Tibial nerve (tissue), 4 donors: ENCODE measurements around the gene LRRC8D.

Source experiments
- EP300 ChIP-seq, 2 donors: sonication (generic); formaldehyde crosslinking; IDR thresholded peaks; one replicate each; pipeline ENCODE4 v1.6.1; 2017; ENCODE audit warnings: antibody characterized with exemption in 2 of 2, mild to moderate bottlenecking in 1 of 2
- POLR2A ChIP-seq, 2 donors: fragments of 450-650 bp; IDR thresholded peaks; one replicate each; pipeline ENCODE4 v1.6.1; 2017; ENCODE audit warnings: antibody characterized with exemption in 2 of 2, mild to moderate bottlenecking in 2 of 2, moderate library complexity in 2 of 2
- TF ChIP-seq, protein P1 (sequence below), 5 experiments: fragments of 200-600 bp in 3 of 5; fragments of 450-650 bp in 2 of 5; sonication (generic) in 3 of 5; IDR thresholded peaks; one replicate each; pipeline ENCODE4 v1.5.1; 2016 to 2019; ENCODE audit warnings: antibody characterized with exemption in 5 of 5, mild to moderate bottlenecking in 3 of 5, moderate library complexity in 2 of 5

DNA sequence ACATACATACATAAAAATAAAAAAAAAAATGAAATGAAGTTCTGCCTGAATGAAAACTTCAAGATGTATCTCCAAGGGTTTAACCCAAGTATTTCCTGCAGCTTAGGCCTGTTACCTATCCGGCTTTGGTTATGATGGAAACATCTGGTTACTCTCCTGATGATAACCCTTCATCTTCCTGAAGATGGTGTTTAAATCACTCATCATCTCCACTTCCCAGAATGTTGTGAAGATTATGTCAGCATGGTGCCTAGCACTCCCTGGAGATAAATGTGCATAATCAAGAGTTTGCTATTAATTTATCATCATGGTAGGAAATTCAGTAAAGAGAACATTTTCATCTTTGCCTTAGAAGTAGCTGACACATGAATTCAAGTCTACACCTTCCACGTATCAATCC is 121.2 kb downstream of the LRRC8D start:
- TF ChIP-seq, protein P1, sequence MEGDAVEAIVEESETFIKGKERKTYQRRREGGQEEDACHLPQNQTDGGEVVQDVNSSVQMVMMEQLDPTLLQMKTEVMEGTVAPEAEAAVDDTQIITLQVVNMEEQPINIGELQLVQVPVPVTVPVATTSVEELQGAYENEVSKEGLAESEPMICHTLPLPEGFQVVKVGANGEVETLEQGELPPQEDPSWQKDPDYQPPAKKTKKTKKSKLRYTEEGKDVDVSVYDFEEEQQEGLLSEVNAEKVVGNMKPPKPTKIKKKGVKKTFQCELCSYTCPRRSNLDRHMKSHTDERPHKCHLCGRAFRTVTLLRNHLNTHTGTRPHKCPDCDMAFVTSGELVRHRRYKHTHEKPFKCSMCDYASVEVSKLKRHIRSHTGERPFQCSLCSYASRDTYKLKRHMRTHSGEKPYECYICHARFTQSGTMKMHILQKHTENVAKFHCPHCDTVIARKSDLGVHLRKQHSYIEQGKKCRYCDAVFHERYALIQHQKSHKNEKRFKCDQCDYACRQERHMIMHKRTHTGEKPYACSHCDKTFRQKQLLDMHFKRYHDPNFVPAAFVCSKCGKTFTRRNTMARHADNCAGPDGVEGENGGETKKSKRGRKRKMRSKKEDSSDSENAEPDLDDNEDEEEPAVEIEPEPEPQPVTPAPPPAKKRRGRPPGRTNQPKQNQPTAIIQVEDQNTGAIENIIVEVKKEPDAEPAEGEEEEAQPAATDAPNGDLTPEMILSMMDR (IDR thresholded peaks at IDR 0.05), result no peak
- no peak for TF ChIP-seq EP300 (IDR thresholded peaks at IDR 0.05)
- TF ChIP-seq POLR2A (IDR thresholded peaks at IDR 0.05), result no peak
